BLaER1 treated with 17β-estradiol and CSF1 and Interleukin-3, amounts not matched to agents 10 nM and 100 nM (cell line): Measurements from ENCODE around the gene CALM1.

ENCODE experiments used
- H3K27ac ChIP-seq, 11 experiments: shearing (Covaris generic); formaldehyde crosslinking; 2 replicates each; pipeline ENCODE4 v1.8.1; 2022
- H3K27me3 ChIP-seq, 11 experiments: shearing (Covaris generic); formaldehyde crosslinking; 2 replicates each; pipeline ENCODE4 v1.8.1; 2022
- H3K36me3 ChIP-seq, 11 experiments: shearing (Covaris generic); formaldehyde crosslinking; 2 replicates each; pipeline ENCODE4 v1.8.1; 2022
- H3K4me1 ChIP-seq, 10 experiments: shearing (Covaris generic); formaldehyde crosslinking; 2 replicates each; pipeline ENCODE4 v1.8.1; 2022
- H3K4me2 ChIP-seq, 11 experiments: shearing (Covaris generic); formaldehyde crosslinking; 2 replicates each; pipeline ENCODE4 v1.8.1; 2022
- H3K4me3 ChIP-seq, 10 experiments: shearing (Covaris generic); formaldehyde crosslinking; 2 replicates each; pipeline ENCODE4 v1.8.1; 2022
- H3K9ac ChIP-seq, 11 experiments: shearing (Covaris generic); formaldehyde crosslinking; 2 replicates each; pipeline ENCODE4 v1.8.1; 2022
- H3K9me3 ChIP-seq, 11 experiments: shearing (Covaris generic); formaldehyde crosslinking; replicated peaks in 1 of 11; 2 replicates each; pipeline ENCODE4 v1.8.1; 2022
- H4K20me1 ChIP-seq, 11 experiments: shearing (Covaris generic); formaldehyde crosslinking; 2 replicates each; pipeline ENCODE4 v1.8.1; 2022
- Cebpa-rat ChIP-seq, 11 experiments: shearing (Covaris generic); IDR thresholded peaks; 2 replicates each; pipeline ENCODE4 v1.8.1; 2022

Gene CALM1

GRCh38 chr14:90454041-90455000, 57.5 kb downstream of the CALM1 start:
- H3K9ac ChIP-seq, result no peak overlapping the region; a peak in 1 of 22 replicates
- no peaks in the 10 kb centered on the region for H3K27me3 ChIP-seq
- no peaks in the 10 kb centered on the region for H3K36me3 ChIP-seq
- no peak overlapping the region for H3K4me3 ChIP-seq
- peak overlapping the region in 6 of 11 experiments; percentile 11 to 70 (median 34); a peak in 7 of 22 replicates for H3K27ac ChIP-seq
- no peaks in the 10 kb centered on the region for H4K20me1 ChIP-seq
- peaks cover 31 to 70% (median 64%) of the 10 kb centered on the region in 10 experiments for H3K4me1 ChIP-seq
- 0 out of 22 replicates have a peak, but pooled peaks of 1 of the 11 experiments have one; percentile 16 for TF ChIP-seq Cebpa-rat (IDR thresholded peaks at IDR 0.05)
- no peaks in the 10 kb centered on the region for H3K9me3 ChIP-seq
- peak overlapping the region in 9 of 11 experiments; percentile 70 to 87 (median 79); a peak in 15 of 22 replicates for H3K4me2 ChIP-seq

- Histone ChIP-seq H3K4me2 (peak overlapping the region in 4 of 11 experiments; percentile 4 to 80 (median 79); a peak in 3 of 22 replicates), H3K9ac (no peak overlapping the region), H3K4me1 (peaks cover 27 to 61% (median 56%) of the 10 kb centered on the region in 10 experiments), H4K20me1 (no peaks in the 10 kb centered on the region), H3K4me3 (no peak overlapping the region), H3K9me3 (no peaks in the 10 kb centered on the region), H3K27ac (peak overlapping the region in 2 of 11 experiments; percentile 19 to 70; a peak in 3 of 22 replicates), H3K27me3 (no peaks in the 10 kb centered on the region), H3K36me3 (no peaks in the 10 kb centered on the region)
- TF ChIP-seq Cebpa-rat (IDR thresholded peaks at IDR 0.05), result no peak
Observed at GRCh38 chr14:90455100-90455571, 58.3 kb downstream of the CALM1 start.

DNA sequence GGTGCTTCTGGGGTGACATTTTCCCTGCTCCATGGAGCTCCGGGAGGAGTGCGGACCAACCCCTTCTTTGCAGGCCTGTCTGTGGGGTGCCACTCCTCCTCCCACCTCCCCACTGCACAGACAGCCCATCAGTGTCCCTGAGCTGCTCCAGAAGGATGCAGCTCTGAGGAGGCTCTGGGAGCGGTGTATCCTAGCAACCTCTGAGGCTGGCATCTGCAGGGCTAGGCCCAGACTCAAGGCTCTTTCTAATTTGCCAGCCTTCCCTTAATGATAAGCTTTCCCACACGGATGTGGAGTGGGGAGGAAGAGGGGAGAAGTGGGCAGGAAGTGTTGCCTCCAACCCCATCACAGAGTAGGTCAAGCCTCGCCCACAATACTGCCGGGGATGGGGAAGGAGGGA, 59.7 kb downstream of the CALM1 start:
- no peaks in the 10 kb centered on the region for H3K36me3 ChIP-seq
- no peaks in the 10 kb centered on the region for H3K9me3 ChIP-seq
- TF ChIP-seq Cebpa-rat (IDR thresholded peaks at IDR 0.05), result no peak

GRCh38 chr14:90457186-90457585, 60.4 kb downstream of the CALM1 start:
- H3K27me3 ChIP-seq, result no peaks in the 10 kb centered on the region
- H3K36me3 ChIP-seq, result no peaks in the 10 kb centered on the region
- H3K9ac ChIP-seq, result no peak overlapping the region
- no peak overlapping the region for H3K4me2 ChIP-seq
- H3K27ac ChIP-seq, result no peak overlapping the region
- H3K4me3 ChIP-seq, result no peak overlapping the region
- no peaks in the 10 kb centered on the region for H3K9me3 ChIP-seq
- H3K4me1 ChIP-seq, result peaks cover 14 to 41% (median 36%) of the 10 kb centered on the region in 10 experiments
- H4K20me1 ChIP-seq, result no peaks in the 10 kb centered on the region
- TF ChIP-seq Cebpa-rat (IDR thresholded peaks at IDR 0.05), result no peak

More for the DNA sequence above, 59.7 kb downstream of the CALM1 start:
- no peak overlapping the region for H3K27ac ChIP-seq
- peaks cover 20 to 47% (median 42%) of the 10 kb centered on the region in 10 experiments for H3K4me1 ChIP-seq
- no peaks in the 10 kb centered on the region for H4K20me1 ChIP-seq
- H3K4me3 ChIP-seq, result no peak overlapping the region
- peak overlapping the region in 3 of 11 experiments; percentile 4 to 41 (median 19); a peak in 3 of 22 replicates for H3K4me2 ChIP-seq
- H3K27me3 ChIP-seq, result no peaks in the 10 kb centered on the region
- H3K9ac ChIP-seq, result no peak overlapping the region
